GM23248 (cell line): Measurements from ENCODE around the gene NFKBIE. TPM values are rescaled to one million over a fixed set of nuclear protein-coding genes. Genes with fewer than 3 reads are reported as not detected.

Source experiments
- DNase-seq: peaks from one replicate; pipeline ENCODE4 v3.0.0-alpha.2; 2015
- H2AFZ ChIP-seq: fragments of 200-600 bp; sonication (generic); 2 replicates; pipeline ENCODE4 v1.6.1; 2016; ENCODE audit warnings: antibody characterized with exemption
- H3F3A ChIP-seq: fragments of 200-600 bp; sonication (generic); 2 replicates; pipeline ENCODE4 v1.6.1; 2016; ENCODE audit warnings: mild to moderate bottlenecking, antibody characterized with exemption, mixed run types; ENCODE audit not compliant: insufficient read depth
- H3K27ac ChIP-seq: fragments of 200-600 bp; sonication (generic); 2 replicates; pipeline ENCODE4 v1.5.1; 2016; ENCODE audit warnings: mild to moderate bottlenecking
- H3K27me3 ChIP-seq: fragments of 200-600 bp; sonication (generic); replicated peaks from 2 replicates; pipeline ENCODE4 v1.6.1; 2016; ENCODE audit warnings: mild to moderate bottlenecking; ENCODE audit not compliant: insufficient read depth
- H3K36me3 ChIP-seq: fragments of 200-600 bp; sonication (generic); 2 replicates; pipeline ENCODE4 v1.6.1; 2016; ENCODE audit warnings: low read depth, mild to moderate bottlenecking
- H3K4me1 ChIP-seq: fragments of 200-600 bp; sonication (generic); 2 replicates; pipeline ENCODE4 v1.6.1; 2016; ENCODE audit warnings: mild to moderate bottlenecking; ENCODE audit not compliant: insufficient read depth
- H3K4me2 ChIP-seq: fragments of 200-600 bp; sonication (generic); one replicate; pipeline ENCODE4 v1.6.1; 2016; ENCODE audit warnings: mild to moderate bottlenecking; ENCODE audit not compliant: unreplicated experiment
- H3K4me3 ChIP-seq: fragments of 200-600 bp; sonication (generic); 2 replicates; pipeline ENCODE4 v1.5.1; 2016; ENCODE audit warnings: mild to moderate bottlenecking
- H3K79me2 ChIP-seq: fragments of 200-600 bp; sonication (generic); 2 replicates; pipeline ENCODE4 v1.6.1; 2016; ENCODE audit warnings: mild to moderate bottlenecking; ENCODE audit not compliant: insufficient read depth
- H3K9ac ChIP-seq: fragments of 200-600 bp; sonication (generic); 2 replicates; pipeline ENCODE4 v1.6.1; 2016; ENCODE audit warnings: mild to moderate bottlenecking
- H3K9me2 ChIP-seq: fragments of 200-600 bp; sonication (generic); 2 replicates; pipeline ENCODE4 v1.6.1; 2016; ENCODE audit warnings: mixed run types, mild to moderate bottlenecking, moderate library complexity; ENCODE audit not compliant: insufficient read depth
- H3K9me3 ChIP-seq: fragments of 200-600 bp; sonication (generic); one replicate; pipeline ENCODE4 v1.6.1; 2017; ENCODE audit warnings: low read depth
- H4K20me1 ChIP-seq: fragments of 200-600 bp; sonication (generic); 2 replicates; pipeline ENCODE4 v1.6.0; 2016; ENCODE audit not compliant: insufficient read depth
- EZH2 ChIP-seq: fragments of 200-600 bp; sonication (generic); IDR thresholded peaks from 2 replicates; pipeline ENCODE4 v1.6.1; 2018; ENCODE audit warnings: antibody characterized with exemption, mild to moderate bottlenecking; ENCODE audit not compliant: insufficient read depth, poor library complexity, severe bottlenecking
- EZH2phosphoT487 ChIP-seq: fragments of 200-600 bp; sonication (generic); IDR thresholded peaks from 2 replicates; pipeline ENCODE4 v1.6.1; 2018; ENCODE audit warnings: antibody characterized with exemption, moderate library complexity, mild to moderate bottlenecking, low read depth; ENCODE audit not compliant: insufficient read depth
- WGBS, 2 experiments: methylation state at CpG; one replicate each; pipeline ENCODE4 v1.1.6; 2015 to 2017; ENCODE audit warnings: low lambda C conversion rate in 2 of 2, low coverage in 1 of 2; ENCODE audit errors: missing lambda C conversion rate in 2 of 2; 5-methylcytosine and 5-hydroxymethylcytosine counted together
- in situ Hi-C: fragments of 300-500 bp; cut with MboI; formaldehyde crosslinking; loops from 2 replicates; pipeline ENCODE4 v1.15.0; 2020
- polyA plus RNA-seq: library from polyadenylated mRNA; unstranded; fragments of >200 nt; fragmentation: Nextera tagmentation; extraction: Ambion mirVana; gene quantifications from 2 replicates; pipeline ENCODE4 v1.2.1, GENCODE V29; 2016
- total RNA-seq: library from RNA; depleted of rRNA; stranded (reverse); fragments of >200 nt; shearing (Covaris generic); gene quantifications from 2 replicates; pipeline ENCODE4 v1.2.3, GENCODE V29; 2014

Gene NFKBIE
- total and polyA plus RNA-seq, 2 experiments from 2014 or later, result 4.5 to 6.3 TPM

- Histone ChIP-seq H3F3A (peaks cover 6% of the 10 kb centered on the region; the same call in 1 of the 2 replicates), H3K4me2 (no peak overlapping the region), H3K9me3 (no peaks in the 10 kb centered on the region), H3K9ac (no peak overlapping the region), H3K79me2 (no peaks in the 10 kb centered on the region), H4K20me1 (no peaks in the 10 kb centered on the region), H3K27me3 (peaks cover 69% of the 10 kb centered on the region), H3K4me3 (no peak overlapping the region), H3K36me3 (no peaks in the 10 kb centered on the region; the same call in 1 of the 2 replicates), H3K27ac (no peak overlapping the region), H3K4me1 (no peaks in the 10 kb centered on the region), H2AFZ (no peak overlapping the region), H3K9me2 (no peaks in the 10 kb centered on the region)
- 32 to 40% methylated on average over 7 of the region's 7 CpGs for WGBS, 2 experiments
- in situ Hi-C loops, result no loop called here
- no peak for DNase-seq
- TF ChIP-seq EZH2phosphoT487 (no peak), EZH2 (no peak)
Observed at GRCh38 chr6:44294832-44295791, 29.8 kb upstream of the NFKBIE start.

GRCh38 chr6:44292661-44293365 lies 27.5 kb upstream of the NFKBIE start:
- Histone ChIP-seq H2AFZ (no peak overlapping the region), H3K9me2 (no peaks in the 10 kb centered on the region), H3K27me3 (peaks cover 77% of the 10 kb centered on the region), H3K4me1 (no peaks in the 10 kb centered on the region), H3K79me2 (no peaks in the 10 kb centered on the region), H4K20me1 (no peaks in the 10 kb centered on the region), H3K4me2 (no peak overlapping the region), H3K36me3 (no peaks in the 10 kb centered on the region), H3F3A (no peaks in the 10 kb centered on the region), H3K27ac (no peak overlapping the region), H3K9me3 (no peaks in the 10 kb centered on the region), H3K9ac (no peak overlapping the region), H3K4me3 (no peak overlapping the region)
- TF ChIP-seq EZH2 (no peak), EZH2phosphoT487 (no peak)
- DNase-seq, result no peak
- in situ Hi-C loops, result no loop called here
- 45 to 57% methylated on average over 4 of the region's 4 CpGs for WGBS, 2 experiments

- Histone ChIP-seq H3K4me3 (no peak overlapping the region), H3K27me3 (peaks cover 70% of the 10 kb centered on the region), H2AFZ (no peak overlapping the region), H3K9me3 (no peaks in the 10 kb centered on the region), H3K9me2 (no peaks in the 10 kb centered on the region), H3K9ac (no peak overlapping the region), H3K27ac (no peak overlapping the region), H3K4me2 (no peak overlapping the region), H3K79me2 (no peaks in the 10 kb centered on the region), H3K36me3 (no peaks in the 10 kb centered on the region), H4K20me1 (no peaks in the 10 kb centered on the region), H3F3A (no peaks in the 10 kb centered on the region), H3K4me1 (no peaks in the 10 kb centered on the region)
- TF ChIP-seq EZH2phosphoT487, result no peak
- no peak for TF ChIP-seq EZH2
- no peak for DNase-seq
- in situ Hi-C loops, result no loop called here
- 0 to 4% methylated on average over 4 of the region's 4 CpGs for WGBS, 2 experiments
Observed at GRCh38 chr6:44291841-44292240, 26.5 kb upstream of the NFKBIE start.

- H3K27me3 ChIP-seq, result peaks cover 54% of the 10 kb centered on the region
- WGBS, 2 experiments, result 15 to 18% methylated on average over 7 of the region's 7 CpGs
Observed at GRCh38 chr6:44289726-44290260, 24.4 kb upstream of the NFKBIE start.

More at GRCh38 chr6:44289726-44290260, 24.4 kb upstream of the NFKBIE start:
- Histone ChIP-seq H3K9ac (no peak overlapping the region), H3K36me3 (no peaks in the 10 kb centered on the region), H3K9me2 (no peaks in the 10 kb centered on the region), H3F3A (no peaks in the 10 kb centered on the region), H3K4me1 (no peaks in the 10 kb centered on the region), H4K20me1 (no peaks in the 10 kb centered on the region), H3K4me2 (no peak overlapping the region), H2AFZ (no peak overlapping the region), H3K27ac (no peak overlapping the region), H3K9me3 (no peaks in the 10 kb centered on the region), H3K4me3 (no peak overlapping the region), H3K79me2 (no peaks in the 10 kb centered on the region)
- DNase-seq, result no peak
- in situ Hi-C loops, result no loop called here
- TF ChIP-seq EZH2, result no peak
- no peak for TF ChIP-seq EZH2phosphoT487
